Muscle layer of duodenum (tissue), 2 donors: ENCODE data around the gene BICDL1.
"Not testable (repeated sequence)": the region's sequence is repeated elsewhere in the genome, so short reads cannot be mapped to it uniquely, and the experiment has no call there.

Experiments used
- H3K27ac ChIP-seq: one replicate; pipeline ENCODE4 v1.7.0; 2013; ENCODE audit warnings: mild to moderate bottlenecking, low read length
- H3K27me3 ChIP-seq: one replicate; pipeline ENCODE4 v1.7.0; 2013; ENCODE audit warnings: low read depth, mild to moderate bottlenecking, control low read depth, low read length
- H3K36me3 ChIP-seq, 2 donors: one replicate each; pipeline ENCODE4 v1.7.0; 2013; ENCODE audit warnings: low read length in 2 of 2, control low read depth in 1 of 2, mild to moderate bottlenecking in 1 of 2; ENCODE audit not compliant: insufficient read depth in 2 of 2, control insufficient read depth in 1 of 2
- H3K4me1 ChIP-seq, 2 donors: one replicate each; pipeline ENCODE4 v1.7.0; 2013; ENCODE audit warnings: low read length in 2 of 2, mild to moderate bottlenecking in 2 of 2, control low read depth in 1 of 2, moderate library complexity in 1 of 2; ENCODE audit not compliant: insufficient read depth in 2 of 2, control insufficient read depth in 1 of 2
- H3K4me3 ChIP-seq, 2 donors: one replicate each; pipeline ENCODE4 v1.7.0; 2013; ENCODE audit warnings: low read length in 2 of 2, low read depth in 1 of 2, mild to moderate bottlenecking in 1 of 2
- H3K9me3 ChIP-seq, 2 donors: one replicate each; pipeline ENCODE4 v1.7.0; 2013; ENCODE audit warnings: low read length in 2 of 2, control low read depth in 1 of 2, mild to moderate bottlenecking in 1 of 2; ENCODE audit not compliant: control insufficient read depth in 1 of 2
- donor health status: healthy.

Gene BICDL1

GRCh38 chr12:120006258-120006975, 17.4 kb downstream of the BICDL1 start:
- Histone ChIP-seq H3K4me3 (no peak overlapping the region), H3K4me1 (no peaks in the 10 kb centered on the region), H3K36me3 (no peaks in the 10 kb centered on the region), H3K27me3 (no peaks in the 10 kb centered on the region), H3K27ac (no peak overlapping the region), H3K9me3 (no peaks in the 10 kb centered on the region)

DNA sequence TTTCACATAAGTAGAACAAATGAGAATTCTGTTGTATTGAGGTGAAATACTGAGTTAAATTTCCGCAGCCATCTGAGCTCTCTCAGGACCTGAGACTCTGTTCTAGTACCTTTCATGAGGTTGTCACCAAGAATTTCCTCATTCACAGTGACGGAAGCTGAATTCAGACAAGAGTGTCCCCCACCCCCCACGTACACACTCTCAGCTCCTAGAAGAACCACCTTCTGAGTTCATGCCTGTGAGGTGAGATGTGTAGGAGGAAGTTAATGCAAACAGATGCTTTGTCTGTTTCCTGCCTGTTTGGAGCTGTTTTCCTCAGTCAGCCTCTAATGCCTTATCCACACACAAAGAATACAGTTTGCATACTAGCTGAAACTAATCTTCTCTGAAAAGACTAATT, 18.2 kb downstream of the BICDL1 start:
- Histone ChIP-seq H3K4me3 (no peak overlapping the region), H3K36me3 (no peaks in the 10 kb centered on the region), H3K27ac (no peak overlapping the region), H3K27me3 (no peaks in the 10 kb centered on the region), H3K9me3 (no peaks in the 10 kb centered on the region), H3K4me1 (no peaks in the 10 kb centered on the region)

DNA sequence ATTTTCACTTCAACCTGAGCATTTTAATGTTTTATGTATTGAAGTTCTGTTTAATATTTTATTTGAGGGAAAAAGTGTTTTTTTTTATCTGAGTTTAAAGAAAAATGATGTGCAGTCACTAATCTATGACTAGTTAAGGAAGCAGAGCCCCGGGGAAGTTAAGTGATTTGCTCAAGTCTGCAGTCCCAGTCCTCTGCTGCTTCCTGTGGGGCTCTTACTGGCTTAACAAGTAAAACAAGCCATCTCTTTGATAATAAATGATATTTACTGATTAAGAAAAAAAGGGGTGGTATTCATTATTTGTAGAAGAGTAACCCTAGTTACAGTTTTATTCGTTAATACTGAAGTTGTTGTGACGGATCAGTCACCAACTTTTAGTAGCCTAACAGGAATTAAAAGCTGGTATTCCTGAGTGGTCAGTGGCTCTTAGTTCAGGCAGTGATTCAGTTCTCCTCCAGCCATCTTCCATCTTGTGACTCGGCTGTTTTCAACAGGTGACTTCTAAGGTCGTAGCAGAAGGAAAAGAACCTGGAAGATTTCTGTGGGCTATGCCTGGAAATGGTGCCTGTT, 21.7 kb downstream of the BICDL1 start:
- Histone ChIP-seq H3K4me1 (no peaks in the 10 kb centered on the region), H3K9me3 (no peaks in the 10 kb centered on the region), H3K27ac (no peak overlapping the region), H3K27me3 (no peaks in the 10 kb centered on the region), H3K4me3 (no peak overlapping the region), H3K36me3 (no peaks in the 10 kb centered on the region)

DNA sequence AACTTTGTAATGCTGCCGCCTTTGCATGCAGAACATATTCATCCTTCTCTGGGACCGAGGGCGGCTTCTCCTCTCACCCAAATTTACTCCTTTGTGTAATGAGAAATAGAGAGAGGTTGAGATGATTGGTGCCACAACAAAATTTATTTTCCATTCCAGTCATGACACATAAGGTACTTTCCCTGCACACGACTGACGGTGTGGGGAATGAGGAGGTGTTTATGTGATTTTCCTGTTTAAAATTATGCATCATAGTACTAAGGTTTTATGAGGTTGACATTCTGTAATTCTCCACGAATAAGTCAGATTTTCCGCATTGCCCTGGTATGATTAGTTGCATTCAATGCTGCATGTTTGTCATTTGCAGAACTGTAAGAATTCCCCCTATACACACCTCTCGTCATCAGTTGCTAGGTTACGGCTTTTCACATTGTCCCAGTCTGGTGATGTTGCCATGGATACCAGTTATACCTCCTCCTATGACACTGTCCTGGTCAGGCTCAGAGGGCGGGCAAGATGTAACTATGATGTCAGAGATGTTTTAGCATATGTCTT, 23.1 kb downstream of the BICDL1 start:
- Histone ChIP-seq H3K27ac (no peak overlapping the region), H3K9me3 (no peaks in the 10 kb centered on the region), H3K4me3 (no peak overlapping the region)

DNA sequence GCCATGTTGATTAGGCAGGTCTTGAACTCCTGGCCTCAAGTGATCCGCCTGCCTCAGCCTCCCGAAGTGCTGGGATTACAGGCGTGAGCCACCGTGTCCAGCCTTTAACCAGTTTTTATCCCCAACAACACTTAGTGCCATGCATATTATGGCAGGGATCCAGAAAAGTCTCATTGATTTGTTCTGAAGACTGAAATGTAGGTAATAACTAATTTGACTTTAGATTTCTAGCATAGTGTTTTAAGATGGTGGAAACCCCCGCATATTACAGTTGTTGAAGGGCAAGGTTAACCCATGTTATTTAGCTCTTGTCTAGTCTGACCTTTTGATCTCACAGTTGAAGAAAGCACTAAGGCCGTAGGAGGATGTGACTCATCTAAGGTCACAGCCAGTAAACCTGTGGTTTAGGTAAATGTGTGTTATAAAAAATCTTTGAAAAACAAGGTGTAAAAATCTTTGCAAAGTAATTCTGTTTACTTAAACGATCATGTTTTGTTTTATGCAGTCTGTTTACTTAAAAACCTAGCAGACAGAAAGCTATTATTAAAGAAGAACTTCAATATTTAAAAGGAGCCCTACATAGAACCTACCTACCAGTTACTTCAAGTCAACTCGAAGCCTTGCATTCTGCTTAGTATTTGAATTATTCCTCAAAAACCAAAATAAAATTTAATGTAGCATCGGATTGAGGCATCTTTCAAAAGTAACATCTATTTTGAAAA, 24.8 kb downstream of the BICDL1 start:
- Histone ChIP-seq H3K9me3 (no peaks in the 10 kb centered on the region), H3K27ac (no peak overlapping the region), H3K4me1 (no peaks in the 10 kb centered on the region), H3K36me3 (no peaks in the 10 kb centered on the region), H3K27me3 (no peaks in the 10 kb centered on the region), H3K4me3 (no peak overlapping the region)

More for the DNA sequence above, 23.1 kb downstream of the BICDL1 start:
- H3K4me1 ChIP-seq: no peaks in the 10 kb centered on the region
- H3K36me3 ChIP-seq: no peaks in the 10 kb centered on the region
- no peaks in the 10 kb centered on the region for H3K27me3 ChIP-seq

- H3K36me3 ChIP-seq, H3K27ac ChIP-seq, H3K4me3 ChIP-seq, H3K4me1 ChIP-seq, H3K9me3 ChIP-seq, H3K27me3 ChIP-seq: not testable (repeated sequence)
Observed at GRCh38 chr12:120014381-120014735, 25.3 kb downstream of the BICDL1 start.

- Histone ChIP-seq H3K9me3 (no peaks in the 10 kb centered on the region), H3K27me3 (no peaks in the 10 kb centered on the region), H3K27ac (no peak overlapping the region), H3K4me3 (no peak overlapping the region), H3K36me3 (no peaks in the 10 kb centered on the region), H3K4me1 (no peaks in the 10 kb centered on the region)
Observed at GRCh38 chr12:120015313-120015712, 26.3 kb downstream of the BICDL1 start.

- not testable (repeated sequence) for H3K36me3 ChIP-seq, H3K4me1 ChIP-seq, H3K4me3 ChIP-seq, H3K27me3 ChIP-seq, H3K27ac ChIP-seq, H3K9me3 ChIP-seq
Observed at GRCh38 chr12:120016199-120016598, 27.2 kb downstream of the BICDL1 start.

DNA sequence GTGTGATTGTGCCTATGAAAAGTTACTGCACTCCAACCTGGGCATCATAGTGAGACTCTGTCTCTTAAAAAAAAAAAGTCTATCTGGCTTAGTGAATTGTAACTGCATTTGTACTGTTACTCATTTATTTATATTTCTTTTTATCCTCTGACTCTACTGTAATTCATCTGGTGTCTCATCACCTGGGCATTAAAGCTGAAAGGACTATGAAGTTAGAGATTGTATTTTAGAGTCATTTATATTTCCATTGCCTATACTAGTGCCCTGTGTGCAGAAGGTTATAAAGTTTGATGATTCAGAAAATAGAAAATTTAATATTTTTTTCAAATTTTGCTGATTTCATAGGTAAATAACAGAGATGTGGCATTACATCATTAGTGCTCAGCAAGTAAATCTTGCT, 30.2 kb downstream of the BICDL1 start:
- no peak overlapping the region for H3K4me3 ChIP-seq
- H3K27me3 ChIP-seq: no peaks in the 10 kb centered on the region
- H3K9me3 ChIP-seq: no peaks in the 10 kb centered on the region
- H3K27ac ChIP-seq: no peak overlapping the region
- H3K4me1 ChIP-seq: no peaks in the 10 kb centered on the region
- H3K36me3 ChIP-seq: no peaks in the 10 kb centered on the region

GRCh38 chr12:120019938-120020337, 30.9 kb downstream of the BICDL1 start:
- no peak overlapping the region for H3K27ac ChIP-seq
- H3K9me3 ChIP-seq: no peaks in the 10 kb centered on the region

GRCh38 chr12:120024193-120024592, 35.2 kb downstream of the BICDL1 start:
- H3K36me3 ChIP-seq: no peaks in the 10 kb centered on the region
- no peaks in the 10 kb centered on the region for H3K4me1 ChIP-seq
- H3K27me3 ChIP-seq: no peaks in the 10 kb centered on the region
- no peak overlapping the region for H3K27ac ChIP-seq
- H3K4me3 ChIP-seq: no peak overlapping the region
- H3K9me3 ChIP-seq: no peaks in the 10 kb centered on the region

More at GRCh38 chr12:120019938-120020337, 30.9 kb downstream of the BICDL1 start:
- Histone ChIP-seq H3K36me3 (no peaks in the 10 kb centered on the region), H3K27me3 (no peaks in the 10 kb centered on the region), H3K4me3 (no peak overlapping the region), H3K4me1 (no peaks in the 10 kb centered on the region)
